GM12878 (cell line): Measurements from ENCODE around the gene MED13L.

Source experiments
- ATF2 ChIP-seq: IDR thresholded peaks from 2 replicates; pipeline ENCODE4 v1.6.1; 2012; ENCODE audit warnings: low read length, inconsistent platforms
- BCL11A ChIP-seq: IDR thresholded peaks from 2 replicates; pipeline ENCODE4 v1.6.1; 2011; ENCODE audit warnings: low read depth, low read length
- E2F4 ChIP-seq: IDR thresholded peaks from 2 replicates; pipeline ENCODE4 v1.6.1; 2012; ENCODE audit warnings: low read depth, low read length, improper control_type of control experiment
- JUND ChIP-seq: IDR thresholded peaks from 2 replicates; pipeline ENCODE4 v1.6.1; 2012; ENCODE audit warnings: low read depth, mild to moderate bottlenecking, low read length, improper control_type of control experiment, moderate library complexity
- POLR2A ChIP-seq: IDR thresholded peaks from 2 replicates; pipeline ENCODE4 v1.6.1; 2011; ENCODE audit warnings: low read depth, mild to moderate bottlenecking, low read length
- POLR2AphosphoS5 ChIP-seq: IDR thresholded peaks from 2 replicates; pipeline ENCODE4 v1.6.1; 2011; ENCODE audit warnings: mild to moderate bottlenecking, low read length, inconsistent platforms
- TCF12 ChIP-seq: IDR thresholded peaks from 2 replicates; pipeline ENCODE4 v1.6.1; 2011; ENCODE audit warnings: low read depth, mild to moderate bottlenecking, low read length
- ZNF274 ChIP-seq: IDR thresholded peaks from one replicate; pipeline ENCODE4 v1.8.0; 2011; ENCODE audit not compliant: insufficient read length, insufficient read depth
- TF ChIP-seq, protein P1 (sequence below), 3 experiments: IDR thresholded peaks in 2 of 3; conservative IDR thresholded peaks in 1 of 3; 2 replicates each; pipeline ENCODE4 v1.5.1; 2011; ENCODE audit warnings: low read depth in 3 of 3, low read length in 3 of 3, mild to moderate bottlenecking in 3 of 3, control low read depth in 2 of 3, moderate library complexity in 2 of 3, inconsistent platforms in 1 of 3, mixed read lengths in 1 of 3; ENCODE audit not compliant: control insufficient read depth in 2 of 3, insufficient read depth in 1 of 3; ENCODE audit errors: extremely low read depth in 1 of 3
- TF ChIP-seq, protein P2 (sequence below): IDR thresholded peaks from 2 replicates; pipeline ENCODE4 v1.6.1; 2012; ENCODE audit warnings: mild to moderate bottlenecking, low read depth, low read length

DNA sequence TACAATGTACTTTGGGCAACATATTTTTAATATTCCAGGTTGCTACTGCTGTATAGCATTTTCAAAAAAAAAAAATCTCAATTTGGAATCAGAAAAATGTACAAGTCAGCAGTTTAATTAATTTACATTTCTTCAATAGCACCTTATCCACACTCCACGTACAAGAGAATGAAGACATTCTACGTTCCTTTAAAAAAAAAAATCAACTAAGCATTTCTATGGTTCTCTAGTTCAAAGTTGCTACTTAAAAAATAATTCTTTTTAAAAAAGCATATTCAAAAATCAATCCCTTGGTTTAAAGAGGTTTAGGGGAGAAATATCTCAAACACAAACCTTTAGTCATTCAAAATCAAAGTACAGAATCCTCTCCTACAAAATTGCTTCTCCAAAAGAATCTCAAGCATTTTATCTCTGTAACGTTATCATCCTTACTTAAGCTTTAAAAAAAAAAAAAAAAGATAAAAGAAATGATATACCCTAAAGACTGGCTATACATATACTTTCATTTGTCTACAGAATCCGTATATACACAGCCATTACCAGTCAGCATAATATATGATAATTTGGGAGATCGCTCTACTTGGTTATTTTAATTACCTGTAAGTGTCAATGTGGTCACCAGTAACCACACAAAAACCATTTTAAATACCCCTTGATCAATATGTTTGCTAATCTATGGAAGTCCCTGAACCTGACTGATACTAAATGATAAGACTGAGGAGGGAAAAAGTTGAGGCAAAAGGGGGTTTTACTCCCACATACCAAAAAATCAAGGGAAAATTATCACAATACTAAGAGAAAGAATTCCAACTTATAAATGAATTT lies 2.7 kb downstream of the MED13L start:
- TF ChIP-seq E2F4 (no peak), POLR2A (no peak), JUND (no peak), BCL11A (no peak), ZNF274 (no peak), POLR2AphosphoS5 (no peak), ATF2 (no peak), TCF12 (no peak)
- TF ChIP-seq, protein P1, sequence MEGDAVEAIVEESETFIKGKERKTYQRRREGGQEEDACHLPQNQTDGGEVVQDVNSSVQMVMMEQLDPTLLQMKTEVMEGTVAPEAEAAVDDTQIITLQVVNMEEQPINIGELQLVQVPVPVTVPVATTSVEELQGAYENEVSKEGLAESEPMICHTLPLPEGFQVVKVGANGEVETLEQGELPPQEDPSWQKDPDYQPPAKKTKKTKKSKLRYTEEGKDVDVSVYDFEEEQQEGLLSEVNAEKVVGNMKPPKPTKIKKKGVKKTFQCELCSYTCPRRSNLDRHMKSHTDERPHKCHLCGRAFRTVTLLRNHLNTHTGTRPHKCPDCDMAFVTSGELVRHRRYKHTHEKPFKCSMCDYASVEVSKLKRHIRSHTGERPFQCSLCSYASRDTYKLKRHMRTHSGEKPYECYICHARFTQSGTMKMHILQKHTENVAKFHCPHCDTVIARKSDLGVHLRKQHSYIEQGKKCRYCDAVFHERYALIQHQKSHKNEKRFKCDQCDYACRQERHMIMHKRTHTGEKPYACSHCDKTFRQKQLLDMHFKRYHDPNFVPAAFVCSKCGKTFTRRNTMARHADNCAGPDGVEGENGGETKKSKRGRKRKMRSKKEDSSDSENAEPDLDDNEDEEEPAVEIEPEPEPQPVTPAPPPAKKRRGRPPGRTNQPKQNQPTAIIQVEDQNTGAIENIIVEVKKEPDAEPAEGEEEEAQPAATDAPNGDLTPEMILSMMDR (IDR thresholded peaks at IDR 0.05 in 2 of 3, conservative IDR thresholded peaks at IDR 0.05 in 1 of 3; ENCODE audit: control insufficient read depth in 2 of 3, extremely low read depth in 1 of 3, insufficient read depth in 1 of 3, low read depth in 3 of 3, low read length in 3 of 3): no peak
- TF ChIP-seq, protein P2, sequence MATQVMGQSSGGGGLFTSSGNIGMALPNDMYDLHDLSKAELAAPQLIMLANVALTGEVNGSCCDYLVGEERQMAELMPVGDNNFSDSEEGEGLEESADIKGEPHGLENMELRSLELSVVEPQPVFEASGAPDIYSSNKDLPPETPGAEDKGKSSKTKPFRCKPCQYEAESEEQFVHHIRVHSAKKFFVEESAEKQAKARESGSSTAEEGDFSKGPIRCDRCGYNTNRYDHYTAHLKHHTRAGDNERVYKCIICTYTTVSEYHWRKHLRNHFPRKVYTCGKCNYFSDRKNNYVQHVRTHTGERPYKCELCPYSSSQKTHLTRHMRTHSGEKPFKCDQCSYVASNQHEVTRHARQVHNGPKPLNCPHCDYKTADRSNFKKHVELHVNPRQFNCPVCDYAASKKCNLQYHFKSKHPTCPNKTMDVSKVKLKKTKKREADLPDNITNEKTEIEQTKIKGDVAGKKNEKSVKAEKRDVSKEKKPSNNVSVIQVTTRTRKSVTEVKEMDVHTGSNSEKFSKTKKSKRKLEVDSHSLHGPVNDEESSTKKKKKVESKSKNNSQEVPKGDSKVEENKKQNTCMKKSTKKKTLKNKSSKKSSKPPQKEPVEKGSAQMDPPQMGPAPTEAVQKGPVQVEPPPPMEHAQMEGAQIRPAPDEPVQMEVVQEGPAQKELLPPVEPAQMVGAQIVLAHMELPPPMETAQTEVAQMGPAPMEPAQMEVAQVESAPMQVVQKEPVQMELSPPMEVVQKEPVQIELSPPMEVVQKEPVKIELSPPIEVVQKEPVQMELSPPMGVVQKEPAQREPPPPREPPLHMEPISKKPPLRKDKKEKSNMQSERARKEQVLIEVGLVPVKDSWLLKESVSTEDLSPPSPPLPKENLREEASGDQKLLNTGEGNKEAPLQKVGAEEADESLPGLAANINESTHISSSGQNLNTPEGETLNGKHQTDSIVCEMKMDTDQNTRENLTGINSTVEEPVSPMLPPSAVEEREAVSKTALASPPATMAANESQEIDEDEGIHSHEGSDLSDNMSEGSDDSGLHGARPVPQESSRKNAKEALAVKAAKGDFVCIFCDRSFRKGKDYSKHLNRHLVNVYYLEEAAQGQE: no peak
